Stimulated activated naive CD8-positive, alpha-beta T cell treated with anti-CD3 and anti-CD28 coated beads, Interleukin-15, Interleukin-2, amounts not matched to agents 100 ng/mL and 50 ng/mL, for 24 hours (primary cell): ENCODE measurements around the gene ARHGDIB.

ENCODE experiments used
- H3K27ac Mint-ChIP-seq: one replicate; pipeline ENCODE4 v1.8.0; 2021; ENCODE audit warnings: mild to moderate bottlenecking, mixed read lengths
- H3K27me3 Mint-ChIP-seq: one replicate; pipeline ENCODE4 v1.8.0; 2021; ENCODE audit warnings: mixed read lengths
- H3K36me3 Mint-ChIP-seq: one replicate; pipeline ENCODE4 v1.8.0; 2021; ENCODE audit warnings: low read depth, mixed read lengths
- H3K4me1 Mint-ChIP-seq: one replicate; pipeline ENCODE4 v1.8.0; 2021; ENCODE audit warnings: low read depth, mixed read lengths
- H3K4me3 Mint-ChIP-seq: one replicate; pipeline ENCODE4 v1.8.0; 2021; ENCODE audit warnings: mild to moderate bottlenecking, mixed read lengths
- H3K9me3 Mint-ChIP-seq: one replicate; pipeline ENCODE4 v1.8.0; 2021; ENCODE audit warnings: mixed read lengths

Gene ARHGDIB

GRCh38 chr12:14992673-14993072 lies 31.3 kb upstream of the ARHGDIB start:
- Mint-ChIP-seq H3K36me3 (no peaks in the 10 kb centered on the region), H3K27ac (no peak overlapping the region), H3K4me3 (no peak overlapping the region), H3K27me3 (no peaks in the 10 kb centered on the region), H3K4me1 (peaks cover 56% of the 10 kb centered on the region), H3K9me3 (peaks cover 6% of the 10 kb centered on the region)

- H3K4me1 Mint-ChIP-seq, result peaks cover 56% of the 10 kb centered on the region
- no peaks in the 10 kb centered on the region for H3K27me3 Mint-ChIP-seq
- no peak overlapping the region for H3K4me3 Mint-ChIP-seq
- no peak overlapping the region for H3K27ac Mint-ChIP-seq
- H3K9me3 Mint-ChIP-seq, result peaks cover 6% of the 10 kb centered on the region
- H3K36me3 Mint-ChIP-seq, result no peaks in the 10 kb centered on the region
These were observed 29.7 kb upstream of the ARHGDIB start for GRCh38 chr12:14991069-14991468.

- Mint-ChIP-seq H3K27me3 (no peaks in the 10 kb centered on the region), H3K36me3 (no peaks in the 10 kb centered on the region), H3K27ac (peak overlapping the region; percentile 0), H3K4me1 (peaks cover 46% of the 10 kb centered on the region), H3K9me3 (peaks cover 6% of the 10 kb centered on the region), H3K4me3 (no peak overlapping the region)
These were observed 28.4 kb upstream of the ARHGDIB start for GRCh38 chr12:14989790-14990189.

DNA sequence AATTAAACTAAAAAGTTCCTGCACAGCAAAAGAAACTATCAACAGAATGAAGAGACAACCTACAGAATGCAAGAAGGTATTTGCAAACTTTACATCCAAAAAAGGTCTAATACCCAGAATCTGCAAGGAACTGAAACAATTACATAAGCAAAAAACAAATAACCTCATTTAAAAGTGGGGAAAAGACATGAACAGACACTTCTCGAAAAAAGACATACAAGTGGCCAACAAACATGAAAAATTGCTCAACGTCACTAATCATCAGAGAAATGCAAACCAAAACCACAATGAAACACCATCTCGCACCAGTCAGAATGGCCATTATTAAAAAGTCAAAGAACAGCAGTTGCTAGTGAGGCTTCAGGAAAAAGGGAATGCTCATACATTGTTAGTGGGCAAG lies 26.6 kb upstream of the ARHGDIB start:
- H3K9me3 Mint-ChIP-seq, result peaks cover 6% of the 10 kb centered on the region
- H3K27me3 Mint-ChIP-seq, result no peaks in the 10 kb centered on the region
- H3K4me3 Mint-ChIP-seq, result no peak overlapping the region
- H3K27ac Mint-ChIP-seq, result no peak overlapping the region
- no peaks in the 10 kb centered on the region for H3K36me3 Mint-ChIP-seq
- peaks cover 43% of the 10 kb centered on the region for H3K4me1 Mint-ChIP-seq

- Mint-ChIP-seq H3K27me3 (no peaks in the 10 kb centered on the region), H3K36me3 (no peaks in the 10 kb centered on the region), H3K27ac (no peak overlapping the region), H3K9me3 (peaks cover 5% of the 10 kb centered on the region), H3K4me3 (no peak overlapping the region), H3K4me1 (peaks cover 48% of the 10 kb centered on the region)
These were observed 25.0 kb upstream of the ARHGDIB start for GRCh38 chr12:14986449-14986848.

- Mint-ChIP-seq H3K4me3 (no peak overlapping the region), H3K27ac (no peak overlapping the region), H3K4me1 (peaks cover 50% of the 10 kb centered on the region), H3K36me3 (no peaks in the 10 kb centered on the region), H3K27me3 (no peaks in the 10 kb centered on the region), H3K9me3 (no peaks in the 10 kb centered on the region)
These were observed 23.4 kb upstream of the ARHGDIB start for GRCh38 chr12:14984766-14985285.

DNA sequence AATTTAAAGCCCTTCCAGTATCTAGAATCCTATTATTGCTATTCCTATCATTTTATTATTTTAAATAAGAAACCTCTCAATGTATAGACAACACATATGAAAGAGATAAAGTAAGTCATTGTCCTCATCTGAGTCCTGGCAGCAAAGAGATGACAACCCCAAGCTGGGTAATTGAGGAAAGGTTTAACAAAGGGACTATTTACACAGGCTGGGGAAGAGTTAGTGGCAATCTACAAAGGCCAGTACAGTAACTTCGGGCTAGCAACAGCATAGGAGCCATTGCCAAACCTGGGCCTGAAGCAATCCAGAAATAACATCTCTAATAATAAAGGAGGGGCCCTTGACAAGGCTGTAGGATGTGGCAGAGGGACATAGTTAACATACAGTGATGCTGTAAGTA lies 22.6 kb upstream of the ARHGDIB start:
- Mint-ChIP-seq H3K4me1 (peaks cover 50% of the 10 kb centered on the region), H3K4me3 (no peak overlapping the region), H3K9me3 (no peaks in the 10 kb centered on the region), H3K27ac (no peak overlapping the region), H3K27me3 (no peaks in the 10 kb centered on the region), H3K36me3 (no peaks in the 10 kb centered on the region)

GRCh38 chr12:14982991-14983390 lies 21.6 kb upstream of the ARHGDIB start:
- H3K27me3 Mint-ChIP-seq, result no peaks in the 10 kb centered on the region
- H3K4me3 Mint-ChIP-seq, result peak overlapping the region; percentile 9
- no peaks in the 10 kb centered on the region for H3K9me3 Mint-ChIP-seq
- H3K27ac Mint-ChIP-seq, result peak overlapping the region; percentile 11
- H3K4me1 Mint-ChIP-seq, result peaks cover 61% of the 10 kb centered on the region
- no peaks in the 10 kb centered on the region for H3K36me3 Mint-ChIP-seq

DNA sequence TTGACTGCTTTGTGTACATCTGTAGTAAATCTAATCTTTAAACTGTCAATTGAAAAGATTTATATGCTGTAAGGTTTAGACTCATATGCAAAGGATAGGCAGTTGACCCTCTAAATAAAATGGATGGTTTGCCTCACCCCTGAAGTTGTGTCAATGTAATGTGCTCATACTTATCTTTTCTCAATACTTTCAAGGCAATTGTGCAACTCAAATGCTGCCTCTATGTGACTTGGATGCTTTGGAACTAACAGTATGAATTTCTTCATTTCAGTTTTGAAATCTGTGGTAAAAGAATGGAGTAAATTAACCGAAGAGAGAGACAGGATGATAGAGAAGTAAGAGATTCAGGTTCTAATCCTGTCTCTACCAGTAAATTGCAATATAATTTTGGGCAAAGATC lies 21.2 kb upstream of the ARHGDIB start:
- H3K27me3 Mint-ChIP-seq, result no peaks in the 10 kb centered on the region
- no peak overlapping the region for H3K4me3 Mint-ChIP-seq
- no peaks in the 10 kb centered on the region for H3K9me3 Mint-ChIP-seq
- peaks cover 65% of the 10 kb centered on the region for H3K4me1 Mint-ChIP-seq
- no peaks in the 10 kb centered on the region for H3K36me3 Mint-ChIP-seq
- H3K27ac Mint-ChIP-seq, result peak overlapping the region; percentile 11

- H3K27ac Mint-ChIP-seq, result no peak overlapping the region
These were observed 19.6 kb upstream of the ARHGDIB start for GRCh38 chr12:14981049-14981448.

DNA sequence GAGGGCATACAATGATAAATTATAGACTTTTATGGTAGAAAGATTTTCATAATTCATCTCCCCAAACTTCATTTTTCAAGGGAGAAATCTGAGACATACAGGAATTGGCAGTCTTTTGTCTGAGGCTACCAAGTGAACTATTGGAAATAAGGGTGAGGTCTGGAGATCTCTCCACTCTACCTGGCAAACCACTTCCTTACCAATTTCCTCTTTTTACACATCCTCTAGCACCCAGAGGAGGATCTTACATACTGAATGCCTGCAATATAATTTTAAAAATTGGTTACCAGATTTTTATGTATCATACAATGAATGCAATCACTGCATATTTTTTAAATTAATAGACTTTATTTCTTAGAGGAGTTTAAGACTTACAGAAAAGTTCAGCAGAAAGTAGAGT lies 18.1 kb upstream of the ARHGDIB start:
- Mint-ChIP-seq H3K4me1 (peaks cover 63% of the 10 kb centered on the region), H3K27ac (no peak overlapping the region), H3K4me3 (no peak overlapping the region), H3K9me3 (no peaks in the 10 kb centered on the region), H3K36me3 (no peaks in the 10 kb centered on the region), H3K27me3 (no peaks in the 10 kb centered on the region)

More at GRCh38 chr12:14981049-14981448, 19.6 kb upstream of the ARHGDIB start:
- no peaks in the 10 kb centered on the region for H3K27me3 Mint-ChIP-seq
- H3K36me3 Mint-ChIP-seq, result no peaks in the 10 kb centered on the region
- no peak overlapping the region for H3K4me3 Mint-ChIP-seq
- H3K4me1 Mint-ChIP-seq, result peaks cover 65% of the 10 kb centered on the region
- no peaks in the 10 kb centered on the region for H3K9me3 Mint-ChIP-seq

- Mint-ChIP-seq H3K27me3 (no peaks in the 10 kb centered on the region), H3K36me3 (no peaks in the 10 kb centered on the region), H3K4me1 (peaks cover 48% of the 10 kb centered on the region), H3K4me3 (no peak overlapping the region), H3K9me3 (no peaks in the 10 kb centered on the region), H3K27ac (no peak overlapping the region)
These were observed 15.3 kb upstream of the ARHGDIB start for GRCh38 chr12:14976658-14977057.

DNA sequence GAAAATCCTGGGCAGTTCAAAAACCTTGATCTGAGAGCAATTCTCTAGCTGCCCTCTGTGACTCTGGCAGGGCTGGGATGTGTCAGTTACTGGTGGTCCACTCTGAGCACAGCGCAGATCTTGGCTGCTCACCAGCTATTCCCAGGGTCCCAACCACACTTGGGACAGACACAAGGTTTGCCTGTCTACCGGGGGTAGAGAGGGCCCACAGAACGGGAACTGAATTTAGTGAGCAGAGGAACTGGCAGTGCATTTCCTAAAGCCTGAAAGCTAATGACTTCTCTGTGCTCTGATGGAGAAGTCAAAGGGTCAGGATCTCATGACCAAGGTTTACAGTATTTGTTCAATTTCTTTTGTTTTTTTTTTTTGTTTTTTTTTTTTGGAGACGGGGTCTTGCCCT lies 14.1 kb upstream of the ARHGDIB start:
- Mint-ChIP-seq H3K4me1 (peaks cover 44% of the 10 kb centered on the region), H3K27ac (no peak overlapping the region), H3K9me3 (no peaks in the 10 kb centered on the region)

GRCh38 chr12:14974633-14975032 lies 13.2 kb upstream of the ARHGDIB start:
- H3K27me3 Mint-ChIP-seq, result no peaks in the 10 kb centered on the region
- H3K36me3 Mint-ChIP-seq, result no peaks in the 10 kb centered on the region
- H3K4me3 Mint-ChIP-seq, result no peak overlapping the region
- no peak overlapping the region for H3K27ac Mint-ChIP-seq
- H3K9me3 Mint-ChIP-seq, result no peaks in the 10 kb centered on the region
- H3K4me1 Mint-ChIP-seq, result peaks cover 44% of the 10 kb centered on the region

More for the DNA sequence above, 14.1 kb upstream of the ARHGDIB start:
- Mint-ChIP-seq H3K27me3 (no peaks in the 10 kb centered on the region), H3K4me3 (no peak overlapping the region), H3K36me3 (no peaks in the 10 kb centered on the region)

DNA sequence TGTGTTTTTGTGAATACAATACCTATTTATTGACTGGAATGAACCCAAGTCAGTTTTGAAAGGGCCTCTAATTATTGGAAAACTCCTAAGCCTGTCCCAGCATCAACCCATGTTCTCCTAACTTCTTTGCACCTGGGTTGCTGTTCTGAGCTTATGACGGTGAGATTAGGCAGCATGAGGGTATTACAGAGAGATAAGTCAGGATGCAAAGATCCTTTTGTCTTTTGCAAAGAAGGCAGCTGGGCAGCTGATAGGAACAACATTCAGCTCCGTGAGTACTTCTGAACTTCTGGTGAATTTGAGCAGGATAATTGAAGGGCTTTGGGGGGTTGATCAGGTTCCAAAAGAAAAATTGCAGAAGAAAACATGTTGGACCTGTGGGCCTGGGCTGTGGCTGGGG lies 11.4 kb upstream of the ARHGDIB start, which contains the start of gene PDE6H:
TSS of gene PDE6H (plus strand) at position 227 of the 400 bp plus-strand sequence. CDS start 4,971 bp downstream, outside the sequence.
- no peak within 1 kb of the TSS for H3K4me3 Mint-ChIP-seq
- no peak within 1 kb of the TSS for H3K27ac Mint-ChIP-seq
- H3K9me3 Mint-ChIP-seq, result no peaks in the 10 kb centered on the region
- no peaks in the 10 kb centered on the region for H3K27me3 Mint-ChIP-seq
- H3K4me1 Mint-ChIP-seq, result peaks cover 37% of the 10 kb centered on the region
- no peaks in the 10 kb centered on the region for H3K36me3 Mint-ChIP-seq

DNA sequence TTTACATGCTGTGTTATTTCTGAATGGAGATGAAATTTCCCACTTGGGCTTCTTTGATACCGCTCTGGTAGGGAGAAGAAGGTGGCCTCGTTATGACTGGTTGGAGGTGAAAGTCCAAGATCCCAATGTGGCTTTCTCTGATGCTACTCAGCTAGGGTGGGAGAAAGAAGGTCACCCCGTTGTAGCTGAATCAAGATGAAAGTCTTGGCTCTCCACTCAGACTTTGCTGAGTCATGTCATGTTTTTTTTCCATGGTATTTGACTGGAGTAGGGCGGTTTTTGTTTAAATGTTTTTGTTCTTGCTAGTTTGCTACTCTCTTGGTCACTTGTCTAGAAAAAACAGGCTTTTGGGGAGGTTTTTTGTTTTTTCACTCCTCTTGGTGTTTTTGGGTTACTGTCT lies 9.1 kb upstream of the ARHGDIB start:
- peak overlapping the region; percentile 72 for H3K27ac Mint-ChIP-seq
- H3K4me1 Mint-ChIP-seq, result peaks cover 48% of the 10 kb centered on the region
- H3K4me3 Mint-ChIP-seq, result no peak overlapping the region
- H3K9me3 Mint-ChIP-seq, result no peaks in the 10 kb centered on the region
- H3K36me3 Mint-ChIP-seq, result no peaks in the 10 kb centered on the region
- H3K27me3 Mint-ChIP-seq, result no peaks in the 10 kb centered on the region
